NOMO-1 treated with dmso at 0.1 percent for 144 hours (cell line): ENCODE results near the gene ITGAD.
A peak's percentile ranks its signal among the peaks of the same experiment; 100 is the strongest.

ENCODE experiments used
- DNase-seq: peaks from one replicate; lab custom pipeline; 2025; ENCODE audit not compliant: unreplicated experiment; lab: John Stamatoyannopoulos, UW

Gene ITGAD

DNA sequence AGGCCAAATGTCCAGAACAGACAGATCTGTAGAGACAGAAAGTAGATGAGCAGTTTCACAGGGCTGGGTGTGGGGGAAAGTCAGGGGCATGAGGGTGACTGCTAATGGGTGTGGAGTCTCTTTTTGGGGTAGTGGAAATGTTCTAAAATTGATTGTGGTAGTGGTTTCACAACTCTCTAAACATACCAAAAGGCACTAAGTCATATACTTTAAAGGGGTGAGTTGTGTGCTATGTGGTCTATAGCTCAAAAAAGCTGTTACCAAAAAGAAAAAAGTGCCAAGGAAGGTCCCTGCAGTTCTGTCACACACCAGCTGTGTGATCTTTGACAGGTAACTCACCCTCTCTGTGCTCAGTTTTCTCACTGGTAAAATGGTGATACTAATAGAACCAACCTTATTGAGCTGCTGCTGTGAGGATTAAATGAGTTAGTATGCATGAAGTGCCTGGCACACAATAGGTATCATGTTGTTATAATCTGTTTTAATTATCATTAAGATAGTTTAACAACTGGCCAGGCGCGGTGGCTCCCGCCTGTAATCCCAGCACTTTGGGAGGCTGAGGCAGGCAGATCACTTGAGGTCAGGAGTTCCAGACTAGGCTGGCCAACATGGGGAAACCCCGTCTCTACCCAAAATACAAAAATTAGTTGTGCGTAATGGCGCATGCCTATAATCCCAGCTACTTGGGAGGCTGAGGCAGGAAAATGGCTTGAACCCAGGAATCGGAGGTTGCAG, 27.8 kb upstream of the ITGAD start:
- DNase-seq = peak; percentile 69

DNA sequence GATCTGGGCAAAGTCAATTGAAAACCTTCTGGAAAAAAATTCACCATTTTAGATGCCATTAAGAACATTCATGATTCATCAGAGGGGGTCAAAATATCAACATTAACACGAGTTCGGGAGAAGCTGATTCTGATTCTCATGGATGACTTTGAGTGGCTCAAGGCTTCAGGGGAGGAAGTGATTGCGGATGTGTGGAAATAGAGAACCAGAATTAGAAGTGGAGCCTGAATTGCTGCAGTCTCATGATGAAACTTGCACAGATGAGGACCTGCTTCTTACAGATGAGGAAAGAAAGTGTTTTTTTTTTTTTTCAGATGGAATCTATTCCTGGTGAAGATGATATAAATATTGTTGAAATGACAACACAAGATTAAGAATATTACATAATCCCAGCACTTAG, 25.3 kb upstream of the ITGAD start:
- DNase-seq = peak; percentile 78

DNA sequence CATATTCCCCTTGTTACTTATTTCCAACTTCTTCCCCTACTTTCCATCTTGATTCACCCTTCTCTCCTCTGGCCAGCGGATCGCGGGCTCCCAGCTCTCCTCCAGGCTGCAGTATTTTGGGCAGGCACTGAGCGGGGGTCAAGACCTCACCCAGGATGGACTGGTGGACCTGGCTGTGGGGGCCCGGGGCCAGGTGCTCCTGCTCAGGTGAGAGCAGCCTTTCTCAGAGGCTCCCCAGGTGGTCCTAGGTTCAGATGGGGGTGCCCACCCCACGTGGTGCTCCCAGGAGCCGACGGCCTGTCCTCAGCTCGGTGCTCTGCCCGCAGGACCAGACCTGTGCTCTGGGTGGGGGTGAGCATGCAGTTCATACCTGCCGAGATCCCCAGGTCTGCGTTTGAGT, 22.1 kb upstream of the ITGAD start:
- no peak for DNase-seq

DNA sequence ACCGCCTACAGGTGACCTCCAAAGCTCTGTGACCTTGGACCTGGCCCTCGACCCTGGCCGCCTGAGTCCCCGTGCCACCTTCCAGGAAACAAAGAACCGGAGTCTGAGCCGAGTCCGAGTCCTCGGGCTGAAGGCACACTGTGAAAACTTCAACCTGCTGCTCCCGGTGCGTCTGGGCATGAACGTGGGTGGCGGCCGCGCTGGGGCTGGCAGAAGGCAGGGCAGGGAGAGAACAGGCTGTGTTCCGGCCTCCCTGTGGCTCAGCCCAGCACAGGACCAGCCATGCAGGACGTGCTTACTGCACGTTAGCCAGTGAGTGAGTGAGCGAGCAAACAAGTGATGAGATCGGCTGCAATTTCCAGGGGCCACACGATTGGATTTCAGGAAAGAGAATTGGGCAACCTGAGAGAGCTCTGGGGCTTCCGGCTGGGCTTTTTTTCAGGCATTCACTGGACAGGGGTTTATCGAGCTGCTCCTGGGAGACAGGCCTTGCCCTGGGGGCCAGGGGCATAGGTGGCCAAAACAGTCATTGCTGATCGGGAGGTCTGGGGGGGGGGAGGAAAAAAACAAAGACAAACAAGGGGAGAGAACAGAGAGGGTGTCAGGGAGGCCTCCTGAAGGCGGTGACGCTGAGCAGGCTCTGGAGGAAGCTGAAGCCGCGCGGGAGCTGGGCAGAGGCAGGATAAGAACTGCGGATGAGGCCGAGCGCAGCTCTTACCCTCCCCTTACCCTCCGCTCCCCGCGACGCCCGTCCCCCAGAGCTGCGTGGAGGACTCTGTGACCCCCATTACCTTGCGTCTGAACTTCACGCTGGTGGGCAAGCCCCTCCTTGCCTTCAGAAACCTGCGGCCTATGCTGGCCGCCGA, 21.3 kb upstream of the ITGAD start:
- DNase-seq = no peak

DNA sequence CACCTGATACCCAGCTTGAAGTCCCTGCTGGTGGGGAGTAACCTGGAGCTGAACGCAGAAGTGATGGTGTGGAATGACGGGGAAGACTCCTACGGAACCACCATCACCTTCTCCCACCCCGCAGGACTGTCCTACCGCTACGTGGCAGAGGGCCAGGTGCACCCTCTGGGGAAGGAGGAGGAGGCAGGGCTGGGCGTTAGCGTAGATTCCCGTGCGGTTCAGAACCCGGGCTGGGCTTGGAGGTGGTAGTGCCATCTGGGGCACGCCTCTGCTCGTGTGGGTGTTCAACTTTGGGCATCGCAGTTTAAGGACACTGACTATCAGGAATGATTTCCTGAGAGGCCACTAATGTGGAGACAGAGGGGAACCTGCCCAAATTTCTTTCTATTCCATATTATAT, 19.9 kb upstream of the ITGAD start:
- no peak for DNase-seq

DNA sequence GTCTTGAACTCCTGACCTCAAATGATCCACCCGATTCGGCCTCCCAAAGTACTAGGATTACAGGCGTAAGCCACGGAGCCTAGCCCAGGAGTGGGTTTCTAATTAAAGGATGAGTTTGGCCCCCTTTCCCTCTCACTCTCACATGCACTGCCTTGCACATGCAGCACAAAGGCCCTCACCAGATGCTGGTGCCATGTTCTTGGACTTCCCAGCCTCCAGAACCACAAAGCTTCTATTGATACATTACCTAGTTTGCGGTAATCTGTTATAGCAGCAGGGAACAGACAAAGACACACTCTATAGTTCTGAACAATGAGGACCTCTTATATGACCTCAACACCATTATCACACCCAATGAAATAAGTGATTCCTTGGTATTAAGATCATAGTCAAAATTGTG, 17.9 kb upstream of the ITGAD start:
- no peak for DNase-seq

DNA sequence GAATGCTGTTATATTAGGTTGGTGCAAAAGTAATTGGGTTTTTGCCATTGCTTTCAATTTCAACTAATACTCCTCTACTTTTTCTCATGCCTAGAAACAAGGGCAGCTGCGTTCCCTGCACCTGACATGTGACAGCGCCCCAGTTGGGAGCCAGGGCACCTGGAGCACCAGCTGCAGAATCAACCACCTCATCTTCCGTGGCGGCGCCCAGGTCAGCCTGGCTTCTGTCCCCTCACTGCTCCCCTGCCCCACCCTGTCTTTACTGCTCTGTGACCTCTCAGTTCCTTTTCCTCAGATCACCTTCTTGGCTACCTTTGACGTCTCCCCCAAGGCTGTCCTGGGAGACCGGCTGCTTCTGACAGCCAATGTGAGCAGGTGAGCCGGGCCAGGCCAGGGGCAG, 16.4 kb upstream of the ITGAD start:
- DNase-seq = no peak

DNA sequence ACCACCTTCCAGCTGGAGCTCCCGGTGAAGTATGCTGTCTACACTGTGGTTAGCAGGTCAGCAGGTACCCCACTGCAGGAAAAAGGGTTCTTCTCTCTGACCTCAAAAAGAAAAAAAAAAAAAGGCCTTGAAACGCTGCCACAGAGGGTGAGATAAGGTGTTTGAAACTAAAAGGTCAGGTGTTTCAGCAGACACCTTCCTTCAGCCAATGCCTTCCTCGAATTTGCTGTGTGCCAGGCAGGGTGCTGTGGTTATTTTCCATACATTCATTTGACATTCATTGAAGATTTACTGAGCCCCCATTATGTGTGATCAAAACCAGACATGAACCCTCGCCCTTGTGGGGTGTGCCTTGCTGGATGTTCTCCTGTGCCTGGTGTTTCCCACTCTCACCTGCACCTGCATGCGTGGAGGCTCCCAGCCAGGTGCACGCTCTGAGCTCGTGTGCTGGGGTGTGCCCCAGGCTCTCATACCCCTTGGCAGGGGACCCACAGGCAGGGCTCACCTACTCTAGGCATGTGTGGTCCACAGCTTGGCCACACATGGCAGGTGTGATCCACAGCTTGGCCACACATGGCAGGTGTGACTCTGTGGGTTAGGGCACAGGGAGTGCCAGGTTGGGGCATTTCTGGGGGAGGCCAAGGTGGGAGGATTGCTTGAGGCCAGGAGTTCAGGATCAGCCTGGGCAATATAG, 15.8 kb upstream of the ITGAD start:
- DNase-seq = no peak

DNA sequence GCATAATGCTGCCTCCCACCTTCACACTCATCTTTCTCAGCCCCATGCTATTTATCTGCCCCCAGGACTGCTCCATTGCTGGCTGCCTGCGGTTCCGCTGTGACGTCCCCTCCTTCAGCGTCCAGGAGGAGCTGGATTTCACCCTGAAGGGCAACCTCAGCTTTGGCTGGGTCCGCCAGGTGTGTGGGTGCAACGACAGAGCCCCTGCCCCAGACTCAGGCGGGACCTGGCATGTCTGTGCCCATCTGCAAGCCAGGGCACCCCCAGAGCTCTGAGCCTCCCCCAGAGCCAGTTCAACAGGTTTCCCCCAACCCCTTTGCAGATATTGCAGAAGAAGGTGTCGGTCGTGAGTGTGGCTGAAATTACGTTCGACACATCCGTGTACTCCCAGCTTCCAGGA, 12.9 kb upstream of the ITGAD start:
- no peak for DNase-seq

DNA sequence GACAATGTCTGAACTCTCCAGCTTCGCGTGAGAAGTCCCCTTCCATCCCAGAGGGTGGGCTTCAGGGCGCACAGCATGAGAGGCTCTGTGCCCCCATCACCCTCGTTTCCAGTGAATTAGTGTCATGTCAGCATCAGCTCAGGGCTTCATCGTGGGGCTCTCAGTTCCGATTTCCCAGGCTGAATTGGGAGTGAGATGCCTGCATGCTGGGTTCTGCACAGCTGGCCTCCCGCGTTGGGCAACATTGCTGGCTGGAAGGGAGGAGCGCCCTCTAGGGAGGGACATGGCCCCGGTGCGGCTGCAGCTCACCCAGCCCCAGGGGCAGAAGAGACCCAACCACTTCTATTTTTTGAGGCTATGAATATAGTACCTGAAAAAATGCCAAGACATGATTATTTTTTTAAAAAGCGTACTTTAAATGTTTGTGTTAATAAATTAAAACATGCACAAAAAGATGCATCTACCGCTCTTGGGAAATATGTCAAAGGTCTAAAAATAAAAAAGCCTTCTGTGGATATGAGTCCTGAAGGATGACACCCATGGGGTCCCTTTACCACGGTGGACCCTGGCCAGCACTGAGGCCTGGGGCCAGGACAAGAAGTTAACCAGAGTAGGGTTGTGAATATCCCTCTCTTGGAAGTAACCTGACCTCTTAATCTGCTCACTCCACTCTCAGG, 10.5 kb upstream of the ITGAD start:
- DNase-seq = peak; percentile 61

DNA sequence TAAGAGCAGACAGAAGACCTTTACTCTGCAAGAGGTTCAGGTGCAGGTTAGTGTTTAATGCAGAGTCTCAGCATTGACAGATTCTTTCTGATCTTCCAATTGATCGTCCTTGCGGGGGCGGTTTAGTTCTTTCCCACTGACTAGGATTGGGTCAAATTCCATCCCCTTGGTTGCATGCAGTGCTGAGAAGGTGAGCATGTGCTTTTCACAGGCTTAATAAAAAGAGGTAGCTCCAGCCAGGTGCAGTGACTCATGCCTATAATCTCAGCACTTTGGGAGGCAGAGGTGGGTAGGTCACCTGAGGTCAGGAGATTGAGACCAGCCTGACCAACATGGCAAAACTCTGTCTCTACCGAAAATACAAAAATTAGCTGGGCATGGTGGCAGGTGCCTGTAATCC, 7.5 kb upstream of the ITGAD start:
- DNase-seq = no peak

DNA sequence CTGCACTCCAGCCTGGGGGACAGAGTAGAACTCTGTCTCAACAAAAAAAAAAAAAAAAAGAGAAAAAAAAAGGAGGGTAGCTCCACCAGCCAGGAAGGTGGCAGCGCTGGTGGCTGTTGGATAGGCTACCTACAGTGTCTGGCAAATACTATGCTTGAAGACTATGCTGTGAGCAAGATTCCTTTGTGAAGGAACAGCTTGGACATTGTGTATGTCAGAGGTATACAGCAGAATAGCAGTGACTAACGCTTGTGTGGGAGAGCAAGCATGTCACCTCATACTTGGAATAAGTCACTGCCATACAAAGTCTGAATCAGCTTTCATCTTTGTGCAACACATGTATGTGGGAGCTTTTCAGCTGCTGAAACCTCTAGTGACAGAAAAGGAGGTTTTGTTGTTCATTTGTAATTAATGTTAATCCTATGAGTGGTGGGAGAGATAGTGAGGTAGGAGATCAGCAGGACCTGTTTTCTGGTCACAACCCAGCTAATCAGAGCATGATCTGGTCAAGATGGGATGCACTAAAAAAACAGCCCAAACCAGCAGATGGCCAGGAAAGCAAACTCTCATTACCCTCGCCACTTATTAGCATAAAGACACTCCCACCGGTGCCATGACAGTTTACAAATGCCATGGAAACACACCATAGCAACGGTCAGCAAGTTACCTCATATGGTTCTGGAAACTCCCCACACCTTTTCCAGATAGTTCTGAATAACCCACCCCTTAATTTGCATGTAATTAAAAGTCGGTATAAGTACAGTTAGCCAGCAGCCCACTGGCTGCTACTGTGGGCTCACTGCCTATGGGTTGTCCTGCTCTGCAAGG, 6.8 kb upstream of the ITGAD start:
- no peak for DNase-seq

DNA sequence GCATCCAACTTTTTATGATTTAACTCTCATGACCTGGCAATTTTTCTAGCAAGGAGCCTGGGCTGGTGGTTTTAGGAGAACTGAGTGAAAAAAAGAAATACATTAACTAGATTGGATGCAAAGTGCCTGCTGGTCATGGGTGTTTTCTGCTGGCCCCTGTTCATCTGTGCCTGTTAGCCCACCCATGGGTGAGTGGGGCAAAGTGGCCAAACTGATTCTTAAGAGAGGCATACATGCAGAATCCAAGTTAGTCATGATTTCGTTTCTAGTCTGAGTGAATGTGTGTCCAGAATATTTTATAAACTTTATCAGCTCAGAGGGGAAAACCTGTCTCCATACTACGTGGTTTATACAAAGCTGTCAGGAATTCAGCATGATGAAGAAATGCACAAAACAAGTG, 4.6 kb upstream of the ITGAD start:
- no peak for DNase-seq

DNA sequence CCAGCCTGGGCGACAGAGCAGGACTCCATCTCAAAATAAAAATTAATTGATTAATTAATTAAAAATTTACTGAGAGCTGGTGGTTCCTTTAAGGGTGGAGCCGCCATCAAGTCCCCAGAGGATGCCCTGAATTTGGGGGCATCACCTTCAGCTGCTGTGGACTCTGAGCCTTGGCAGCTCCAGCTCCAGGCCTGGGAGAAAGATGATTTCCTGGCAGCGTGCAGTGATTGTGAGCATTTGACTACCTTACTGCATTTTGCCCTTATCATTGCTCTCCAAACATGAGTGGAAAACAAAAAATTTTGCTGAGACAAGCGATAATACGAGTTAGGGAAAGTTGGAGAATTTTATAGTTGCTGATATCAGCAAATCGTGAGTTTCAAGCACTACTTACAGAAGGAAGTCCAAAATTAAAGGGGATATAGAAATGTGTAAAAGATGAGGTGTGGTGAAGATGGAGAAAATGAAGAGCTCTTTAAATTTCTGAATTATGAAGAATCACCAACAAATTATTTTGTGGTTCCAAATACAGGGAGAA, 2.6 kb upstream of the ITGAD start:
- DNase-seq = no peak

DNA sequence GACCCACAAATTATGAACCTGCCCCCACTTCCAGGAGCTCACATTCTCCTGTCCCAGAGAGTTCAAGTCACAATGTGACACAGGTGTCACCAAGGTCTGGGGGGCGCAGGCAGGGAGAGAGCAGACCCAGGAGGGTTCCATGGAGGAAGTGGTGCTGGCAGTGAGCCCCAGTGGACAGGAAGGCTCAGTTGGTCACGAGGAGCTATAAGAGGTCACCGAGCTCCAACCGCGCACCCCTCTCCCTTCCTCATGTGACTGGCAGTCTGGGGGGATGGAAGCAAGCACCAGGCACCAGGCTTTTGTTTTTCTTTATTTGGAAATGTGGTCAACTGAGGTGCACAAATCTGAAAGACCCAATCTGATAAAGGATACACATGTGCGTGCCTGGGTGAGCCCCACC, 2.5 kb downstream of the ITGAD start:
- no peak for DNase-seq

DNA sequence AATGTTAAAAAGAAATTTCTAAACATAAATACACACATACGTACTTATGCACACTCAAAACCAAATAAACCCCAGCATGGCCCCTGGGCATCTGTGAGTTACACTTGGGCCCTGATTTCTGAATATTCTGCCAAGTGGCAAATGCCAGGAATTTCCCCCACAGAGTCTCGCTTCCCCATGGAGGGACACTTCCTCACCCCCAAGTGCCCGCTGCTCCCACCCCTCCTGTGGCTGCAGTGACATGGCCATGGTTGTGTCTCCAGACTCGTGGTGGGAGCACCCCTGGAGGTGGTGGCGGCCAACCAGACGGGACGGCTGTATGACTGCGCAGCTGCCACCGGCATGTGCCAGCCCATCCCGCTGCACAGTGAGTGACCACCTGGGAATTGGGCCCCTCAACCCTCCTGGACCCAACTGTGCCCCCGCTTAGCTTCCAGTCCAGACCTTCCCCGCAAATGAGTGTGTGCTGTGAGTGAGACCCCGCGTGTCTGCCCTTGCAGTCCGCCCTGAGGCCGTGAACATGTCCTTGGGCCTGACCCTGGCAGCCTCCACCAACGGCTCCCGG, 4.0 kb downstream of the ITGAD start:
- DNase-seq = no peak

DNA sequence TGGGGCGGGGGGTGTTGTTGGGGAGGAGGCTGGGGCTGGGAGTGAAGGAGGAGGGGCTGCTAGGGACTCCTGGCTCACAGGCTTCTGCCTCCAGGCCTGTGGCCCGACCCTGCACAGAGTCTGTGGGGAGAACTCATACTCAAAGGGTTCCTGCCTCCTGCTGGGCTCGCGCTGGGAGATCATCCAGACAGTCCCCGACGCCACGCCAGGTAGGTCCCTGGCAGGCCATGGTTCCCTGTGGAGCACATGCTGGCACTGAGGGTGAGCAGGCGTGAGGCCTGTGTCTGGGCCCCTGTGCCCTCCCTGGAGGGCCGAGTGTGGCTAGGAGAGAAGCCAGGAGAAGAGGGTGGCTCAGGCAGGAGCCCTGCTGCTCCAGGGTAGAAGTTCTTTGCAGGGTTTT, 4.6 kb downstream of the ITGAD start:
- DNase-seq = no peak

DNA sequence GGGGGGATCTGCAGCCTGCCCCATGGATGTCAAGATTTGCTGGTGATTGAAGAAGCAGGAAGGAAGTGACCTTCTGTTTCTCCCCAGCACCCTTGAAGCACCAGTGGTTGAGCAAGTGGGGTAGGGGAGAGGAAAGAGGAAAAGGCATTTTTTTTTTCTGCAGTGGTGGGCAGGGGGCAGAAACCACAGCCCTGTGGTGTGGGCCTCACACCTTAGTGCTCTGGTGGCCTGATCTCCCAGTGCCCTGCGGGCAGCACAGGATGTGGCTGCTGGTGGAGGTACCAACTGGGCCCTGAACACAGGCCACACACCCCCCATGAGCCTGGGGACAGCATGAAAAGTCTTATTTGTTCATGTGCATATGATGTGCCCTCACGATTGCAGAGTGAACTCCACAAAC, 7.1 kb downstream of the ITGAD start:
- no peak for DNase-seq

DNA sequence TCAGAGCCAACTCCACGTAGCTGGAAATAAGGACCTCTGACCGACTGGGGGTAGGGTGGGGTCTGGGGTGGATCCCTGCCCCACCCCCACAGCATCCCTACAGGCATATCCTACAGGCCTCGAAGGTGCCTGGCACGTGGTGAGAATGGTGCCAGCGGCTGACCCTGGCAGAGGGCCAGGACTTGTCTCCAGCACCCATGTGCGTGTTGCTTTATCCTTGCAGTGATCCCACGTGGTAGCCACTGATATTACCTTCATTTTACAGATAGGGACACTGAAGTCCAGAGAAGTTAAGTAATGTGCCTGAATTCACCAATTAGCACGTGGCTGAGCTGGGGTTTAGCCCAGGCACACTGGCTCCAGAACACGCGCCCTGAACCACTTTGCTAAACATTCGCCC, 8.3 kb downstream of the ITGAD start:
- DNase-seq = no peak

DNA sequence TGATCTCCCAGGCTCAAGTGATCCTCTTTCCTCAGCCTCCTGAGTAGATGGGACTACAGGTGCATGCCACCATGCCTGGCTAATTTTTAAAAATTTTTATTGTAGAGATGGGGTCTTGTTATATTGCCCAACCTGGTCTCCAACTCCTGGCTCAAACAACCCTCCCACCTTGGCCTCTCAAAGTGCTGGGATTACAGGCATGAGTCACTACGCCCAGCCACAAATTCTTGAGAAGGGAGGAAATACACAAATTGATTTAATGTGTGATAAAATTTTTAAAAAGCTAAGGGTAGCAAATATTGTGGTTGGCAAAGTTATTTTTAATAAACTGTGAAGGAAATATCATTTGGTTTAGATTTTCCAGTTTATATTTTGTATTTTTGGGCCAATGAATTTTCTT, 9.6 kb downstream of the ITGAD start:
- no peak for DNase-seq
